ENCODE measurements around the gene PAEP.

The PAEP gene

GRCh38 chr9:135602789-135603481 is 41.4 kb downstream of the PAEP start:
- peak; percentile 57 for DNase-seq

GRCh38 chr9:135604437-135605237 is 43.1 kb downstream of the PAEP start:
- DNase-seq, result peak; percentile 15

GRCh38 chr9:135605238-135605781 is 43.8 kb downstream of the PAEP start:
- DNase-seq, result no peak

GRCh38 chr9:135606885-135607259 is 45.3 kb downstream of the PAEP start:
- no peak for DNase-seq

- no peak for DNase-seq
These were observed 46.1 kb downstream of the PAEP start for GRCh38 chr9:135607401-135608293.

- no peak for DNase-seq
These were observed 46.9 kb downstream of the PAEP start for GRCh38 chr9:135608294-135608998.

GRCh38 chr9:135608999-135609317 is 47.4 kb downstream of the PAEP start:
- DNase-seq, result no peak

- DNase-seq, result no peak
These were observed 47.9 kb downstream of the PAEP start for GRCh38 chr9:135609366-135609955.

- no peak for DNase-seq
These were observed 49.0 kb downstream of the PAEP start for GRCh38 chr9:135610290-135611141.

GRCh38 chr9:135611142-135611874 is 49.8 kb downstream of the PAEP start:
- no peak for DNase-seq

GRCh38 chr9:135611875-135612209 is 50.3 kb downstream of the PAEP start:
- DNase-seq, result no peak

GRCh38 chr9:135612437-135612836 is 50.9 kb downstream of the PAEP start:
- DNase-seq, result no peak

- no peak for DNase-seq
These were observed 51.7 kb downstream of the PAEP start for GRCh38 chr9:135612981-135613910.

- DNase-seq, result no peak
These were observed 52.6 kb downstream of the PAEP start for GRCh38 chr9:135613946-135614805.

- no peak for DNase-seq
These were observed 53.5 kb downstream of the PAEP start for GRCh38 chr9:135614821-135615665.

- DNase-seq, result no peak
These were observed 54.4 kb downstream of the PAEP start for GRCh38 chr9:135615666-135616618.
